ENCODE data around the gene LAMTOR1.

DNA sequence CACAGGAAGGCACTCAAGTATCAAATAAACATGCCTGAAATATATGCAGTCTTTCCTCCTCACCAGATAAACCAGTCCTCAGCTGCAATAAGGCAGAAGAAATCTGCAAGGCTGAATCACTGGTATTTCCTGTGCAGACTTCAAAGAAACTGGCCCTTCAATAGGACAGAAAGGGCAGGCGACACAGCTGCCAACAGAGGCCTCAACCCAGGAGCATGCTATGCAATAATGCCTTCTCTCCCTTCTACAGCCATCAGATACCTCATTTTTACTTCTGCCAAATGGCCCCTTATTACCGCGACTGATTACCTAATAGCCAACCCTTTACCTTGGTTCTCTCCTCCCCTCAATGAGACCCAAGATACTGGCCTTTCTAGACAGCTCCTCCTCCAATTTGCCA lies 30.7 kb downstream of the LAMTOR1 start:
- TF ChIP-seq, protein P1, sequence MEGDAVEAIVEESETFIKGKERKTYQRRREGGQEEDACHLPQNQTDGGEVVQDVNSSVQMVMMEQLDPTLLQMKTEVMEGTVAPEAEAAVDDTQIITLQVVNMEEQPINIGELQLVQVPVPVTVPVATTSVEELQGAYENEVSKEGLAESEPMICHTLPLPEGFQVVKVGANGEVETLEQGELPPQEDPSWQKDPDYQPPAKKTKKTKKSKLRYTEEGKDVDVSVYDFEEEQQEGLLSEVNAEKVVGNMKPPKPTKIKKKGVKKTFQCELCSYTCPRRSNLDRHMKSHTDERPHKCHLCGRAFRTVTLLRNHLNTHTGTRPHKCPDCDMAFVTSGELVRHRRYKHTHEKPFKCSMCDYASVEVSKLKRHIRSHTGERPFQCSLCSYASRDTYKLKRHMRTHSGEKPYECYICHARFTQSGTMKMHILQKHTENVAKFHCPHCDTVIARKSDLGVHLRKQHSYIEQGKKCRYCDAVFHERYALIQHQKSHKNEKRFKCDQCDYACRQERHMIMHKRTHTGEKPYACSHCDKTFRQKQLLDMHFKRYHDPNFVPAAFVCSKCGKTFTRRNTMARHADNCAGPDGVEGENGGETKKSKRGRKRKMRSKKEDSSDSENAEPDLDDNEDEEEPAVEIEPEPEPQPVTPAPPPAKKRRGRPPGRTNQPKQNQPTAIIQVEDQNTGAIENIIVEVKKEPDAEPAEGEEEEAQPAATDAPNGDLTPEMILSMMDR (IDR thresholded peaks at IDR 0.05): no peak
- TF ChIP-seq POLR2A (IDR thresholded peaks at IDR 0.05) (no peak), POLR2AphosphoS5 (IDR thresholded peaks at IDR 0.05) (no peak)
